NB4 (cell line): ENCODE data around the gene SERINC3.

Experiments used
- DNase-seq: peaks from one replicate; pipeline ENCODE4 v3.0.0; 2010; ENCODE audit warnings: low read depth
- H3K4me3 ChIP-seq: one replicate; pipeline ENCODE4 v1.5.1; 2011; ENCODE audit warnings: mild to moderate bottlenecking, low read depth, low read length, moderate library complexity
- MYC ChIP-seq: IDR thresholded peaks from 2 replicates; pipeline ENCODE4 v1.6.1; 2011; ENCODE audit warnings: low read depth, low read length
- POLR2A ChIP-seq: IDR thresholded peaks from 2 replicates; pipeline ENCODE4 v1.6.1; 2011; ENCODE audit warnings: mild to moderate bottlenecking; ENCODE audit not compliant: insufficient read length; ENCODE audit errors: extremely low read depth
- TF ChIP-seq, protein P1 (sequence below): IDR thresholded peaks from one replicate; pipeline ENCODE4 v1.5.1; 2012; ENCODE audit warnings: low read depth, low read length
- TF ChIP-seq, protein P2 (sequence below): IDR thresholded peaks from 2 replicates; pipeline ENCODE4 v1.6.1; 2011; ENCODE audit warnings: low read depth, low read length

SERINC3 gene

DNA sequence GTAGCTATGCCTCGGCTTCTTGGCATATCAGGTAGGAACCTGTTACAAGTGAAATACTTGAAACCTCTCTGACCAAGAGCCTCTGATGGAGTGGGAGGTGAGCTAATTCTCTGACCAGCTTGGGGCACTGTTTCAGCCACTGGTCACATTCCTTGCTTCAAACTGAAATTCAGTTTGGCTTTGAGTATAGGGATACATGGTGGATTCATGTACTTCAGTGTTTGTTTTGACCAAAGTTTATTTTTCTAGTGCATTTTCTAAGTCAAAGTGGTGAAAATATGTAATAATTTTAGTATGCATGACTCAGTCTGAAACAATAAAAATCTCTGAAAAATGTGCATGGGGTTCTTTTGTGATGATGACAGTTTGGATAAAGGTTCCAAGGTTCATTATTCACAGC lies 27.6 kb downstream of the SERINC3 start:
- TF ChIP-seq, protein P1, sequence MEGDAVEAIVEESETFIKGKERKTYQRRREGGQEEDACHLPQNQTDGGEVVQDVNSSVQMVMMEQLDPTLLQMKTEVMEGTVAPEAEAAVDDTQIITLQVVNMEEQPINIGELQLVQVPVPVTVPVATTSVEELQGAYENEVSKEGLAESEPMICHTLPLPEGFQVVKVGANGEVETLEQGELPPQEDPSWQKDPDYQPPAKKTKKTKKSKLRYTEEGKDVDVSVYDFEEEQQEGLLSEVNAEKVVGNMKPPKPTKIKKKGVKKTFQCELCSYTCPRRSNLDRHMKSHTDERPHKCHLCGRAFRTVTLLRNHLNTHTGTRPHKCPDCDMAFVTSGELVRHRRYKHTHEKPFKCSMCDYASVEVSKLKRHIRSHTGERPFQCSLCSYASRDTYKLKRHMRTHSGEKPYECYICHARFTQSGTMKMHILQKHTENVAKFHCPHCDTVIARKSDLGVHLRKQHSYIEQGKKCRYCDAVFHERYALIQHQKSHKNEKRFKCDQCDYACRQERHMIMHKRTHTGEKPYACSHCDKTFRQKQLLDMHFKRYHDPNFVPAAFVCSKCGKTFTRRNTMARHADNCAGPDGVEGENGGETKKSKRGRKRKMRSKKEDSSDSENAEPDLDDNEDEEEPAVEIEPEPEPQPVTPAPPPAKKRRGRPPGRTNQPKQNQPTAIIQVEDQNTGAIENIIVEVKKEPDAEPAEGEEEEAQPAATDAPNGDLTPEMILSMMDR: no peak
- TF ChIP-seq POLR2A (no peak), MYC (no peak)
- TF ChIP-seq, protein P2, sequence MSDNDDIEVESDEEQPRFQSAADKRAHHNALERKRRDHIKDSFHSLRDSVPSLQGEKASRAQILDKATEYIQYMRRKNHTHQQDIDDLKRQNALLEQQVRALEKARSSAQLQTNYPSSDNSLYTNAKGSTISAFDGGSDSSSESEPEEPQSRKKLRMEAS: no peak
- H3K4me3 ChIP-seq: no peak overlapping the region
- no peak for DNase-seq

DNA sequence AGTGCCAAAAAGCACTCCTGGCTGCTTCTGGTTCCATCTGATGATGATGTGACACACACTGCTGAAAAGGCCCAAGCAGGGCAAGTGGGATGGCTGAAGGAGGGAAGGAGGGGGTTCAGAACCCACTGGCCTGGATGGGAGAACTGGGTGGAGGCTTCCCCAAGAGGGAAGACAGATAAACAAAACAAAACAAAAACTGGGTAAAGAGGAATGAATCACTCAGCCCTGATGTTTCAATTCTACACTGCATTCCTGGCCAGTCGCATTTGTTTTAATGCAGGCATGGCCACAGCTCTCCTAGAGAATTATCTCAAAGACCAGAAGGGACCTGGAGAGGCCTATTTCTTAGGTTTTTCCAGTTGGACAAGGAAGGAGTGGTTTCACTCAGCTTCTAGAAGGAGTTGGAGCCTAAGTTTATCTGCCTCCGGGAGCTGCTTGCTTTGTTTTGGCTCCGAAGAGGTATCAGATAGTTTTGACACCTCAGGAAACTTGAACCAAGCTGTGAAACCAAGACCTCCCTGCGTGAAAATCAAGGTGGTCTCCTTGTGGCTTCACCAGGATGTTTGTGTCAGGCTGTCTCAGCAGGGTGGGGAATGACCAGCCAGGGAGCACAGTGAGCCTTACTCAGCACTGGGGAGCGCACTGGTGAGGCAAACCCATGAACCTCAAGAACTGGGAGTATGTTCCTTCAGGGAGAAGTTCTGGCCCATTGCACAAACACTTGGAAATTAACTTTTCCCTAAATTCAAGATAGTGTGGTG lies 30.1 kb downstream of the SERINC3 start:
- no peak overlapping the region for H3K4me3 ChIP-seq
- TF ChIP-seq POLR2A (no peak), MYC (no peak)
- TF ChIP-seq, protein P1: no peak
- TF ChIP-seq, protein P2: no peak
- DNase-seq: no peak

DNA sequence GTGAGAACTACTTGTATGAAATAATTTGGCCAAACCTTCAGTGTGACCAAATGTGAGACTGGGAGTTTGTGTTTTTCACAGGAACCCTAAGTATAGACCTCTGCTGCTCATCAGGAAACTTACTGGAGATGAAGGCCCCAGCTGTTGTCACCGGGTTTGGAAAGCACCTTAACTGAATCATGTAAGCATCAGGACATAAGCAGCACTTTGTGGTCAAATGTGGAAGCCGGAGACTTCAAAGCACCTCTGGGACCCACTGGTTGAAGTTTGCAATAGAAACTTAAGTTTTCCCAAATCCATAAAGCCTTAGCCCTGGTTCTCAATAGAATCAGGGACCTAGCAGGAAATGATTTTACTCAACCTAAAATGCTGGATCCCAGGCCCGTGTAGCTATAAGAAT lies 31.9 kb downstream of the SERINC3 start:
- no peak overlapping the region for H3K4me3 ChIP-seq
- DNase-seq: no peak
- TF ChIP-seq POLR2A (no peak), MYC (no peak)
- TF ChIP-seq, protein P1: no peak
- TF ChIP-seq, protein P2: no peak

DNA sequence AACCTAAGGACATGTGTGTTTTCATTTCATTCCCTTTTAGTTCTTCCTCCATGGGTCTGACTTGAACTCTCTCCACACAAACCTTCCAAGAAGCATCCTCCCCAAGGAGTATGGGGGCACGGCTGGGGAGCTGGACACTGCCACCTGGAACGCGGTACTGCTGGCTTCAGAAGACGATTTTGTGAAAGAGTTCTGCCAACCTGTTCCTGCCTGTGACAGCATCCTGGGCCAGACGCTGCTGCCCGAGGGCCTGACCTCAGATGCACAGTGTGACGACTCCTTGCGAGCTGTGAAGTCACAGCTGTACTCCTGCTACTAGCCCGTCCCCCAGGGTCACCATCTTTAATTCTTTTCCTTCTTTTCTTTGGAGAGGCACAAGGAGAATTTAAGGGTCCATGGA lies 32.6 kb downstream of the SERINC3 start:
- no peak for TF ChIP-seq MYC
- TF ChIP-seq, protein P2: no peak
- TF ChIP-seq, protein P1: no peak
- TF ChIP-seq POLR2A: no peak
- H3K4me3 ChIP-seq: no peak overlapping the region
- DNase-seq: no peak

DNA sequence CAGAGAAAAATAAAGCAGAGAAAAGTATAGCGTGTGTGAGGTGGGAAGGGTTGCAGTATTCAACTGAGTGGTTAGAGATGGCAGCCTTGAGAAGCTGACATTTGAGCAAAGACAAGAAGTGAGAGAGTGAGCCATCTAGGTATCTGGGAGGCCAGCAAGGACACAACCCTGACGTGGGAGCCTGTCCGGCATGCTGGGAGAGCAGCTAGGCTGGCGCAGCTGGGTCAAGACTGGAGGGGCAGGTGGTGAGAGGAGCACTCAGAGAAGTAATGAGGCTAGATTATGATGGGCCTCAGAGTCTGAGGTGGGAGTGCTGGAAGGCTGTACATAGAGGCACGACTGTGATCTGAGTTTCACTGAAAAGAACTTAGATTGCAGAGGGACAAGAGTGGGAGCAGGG lies 33.3 kb downstream of the SERINC3 start:
- no peak overlapping the region for H3K4me3 ChIP-seq
- no peak for DNase-seq
- TF ChIP-seq POLR2A (no peak), MYC (no peak)
- TF ChIP-seq, protein P2: no peak
- TF ChIP-seq, protein P1: no peak

DNA sequence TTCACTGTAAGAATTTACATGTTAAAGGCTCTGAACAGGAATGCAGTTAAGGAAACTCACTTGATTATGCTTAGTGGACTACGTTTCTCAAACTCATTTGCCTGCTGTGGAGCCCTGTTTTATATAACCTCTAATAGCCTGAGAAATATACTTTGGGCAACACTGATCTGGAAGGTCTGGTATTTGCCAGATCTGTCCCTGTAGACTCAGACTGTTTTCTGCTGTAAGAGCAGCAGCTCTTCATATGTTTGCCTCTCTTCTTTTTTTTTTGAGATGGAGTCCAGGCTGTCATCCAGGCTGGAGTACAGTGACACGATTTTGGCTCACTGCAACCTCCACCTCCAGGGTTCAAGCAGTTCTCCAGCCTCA lies 36.1 kb downstream of the SERINC3 start:
- no peak overlapping the region for H3K4me3 ChIP-seq
- no peak for DNase-seq
- TF ChIP-seq MYC: no peak
- no peak for TF ChIP-seq POLR2A
- TF ChIP-seq, protein P1: no peak
- TF ChIP-seq, protein P2: no peak
